ENCODE data around the gene SYNE1. TPM values are rescaled to one million over a fixed set of nuclear protein-coding genes. Genes with fewer than 3 reads are reported as not detected.
"Not testable (repeated sequence)": the region's sequence is repeated elsewhere in the genome, so short reads cannot be mapped to it uniquely, and the experiment has no call there.

The SYNE1 gene
- total RNA-seq, 1 donor from 2014 or later = 17.4 TPM

- TF ChIP-seq, protein P1, sequence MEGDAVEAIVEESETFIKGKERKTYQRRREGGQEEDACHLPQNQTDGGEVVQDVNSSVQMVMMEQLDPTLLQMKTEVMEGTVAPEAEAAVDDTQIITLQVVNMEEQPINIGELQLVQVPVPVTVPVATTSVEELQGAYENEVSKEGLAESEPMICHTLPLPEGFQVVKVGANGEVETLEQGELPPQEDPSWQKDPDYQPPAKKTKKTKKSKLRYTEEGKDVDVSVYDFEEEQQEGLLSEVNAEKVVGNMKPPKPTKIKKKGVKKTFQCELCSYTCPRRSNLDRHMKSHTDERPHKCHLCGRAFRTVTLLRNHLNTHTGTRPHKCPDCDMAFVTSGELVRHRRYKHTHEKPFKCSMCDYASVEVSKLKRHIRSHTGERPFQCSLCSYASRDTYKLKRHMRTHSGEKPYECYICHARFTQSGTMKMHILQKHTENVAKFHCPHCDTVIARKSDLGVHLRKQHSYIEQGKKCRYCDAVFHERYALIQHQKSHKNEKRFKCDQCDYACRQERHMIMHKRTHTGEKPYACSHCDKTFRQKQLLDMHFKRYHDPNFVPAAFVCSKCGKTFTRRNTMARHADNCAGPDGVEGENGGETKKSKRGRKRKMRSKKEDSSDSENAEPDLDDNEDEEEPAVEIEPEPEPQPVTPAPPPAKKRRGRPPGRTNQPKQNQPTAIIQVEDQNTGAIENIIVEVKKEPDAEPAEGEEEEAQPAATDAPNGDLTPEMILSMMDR (conservative IDR thresholded peaks at IDR 0.05; ENCODE audit: low read depth, low read length) = no peak
- H3K4me3 ChIP-seq (ENCODE audit: low read depth, low read length) = no peak overlapping the region
- no peak for DNase-seq (ENCODE audit: low read depth)
Measured at GRCh38 chr6:152078804-152079203, 558.4 kb downstream of the SYNE1 start.

DNA sequence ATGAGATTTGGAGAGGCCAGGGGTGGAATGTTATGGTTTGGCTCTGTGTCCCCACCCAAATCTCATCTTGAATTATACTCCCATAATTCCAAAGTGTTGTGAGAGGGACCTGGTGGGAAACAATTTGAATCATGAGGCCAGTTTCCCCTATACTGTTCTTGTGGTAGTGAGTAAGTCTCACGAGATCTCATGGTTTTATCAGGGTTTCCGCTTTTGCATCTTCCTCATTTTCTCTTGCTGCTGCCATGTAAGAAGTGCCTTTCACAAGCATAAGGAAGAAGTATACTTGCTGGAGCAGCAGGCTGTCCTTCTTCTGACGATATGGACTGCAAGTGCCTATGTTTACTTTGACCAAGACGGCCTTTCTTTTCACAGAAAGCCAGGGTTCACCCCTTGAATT, 559.2 kb downstream of the SYNE1 start:
- TF ChIP-seq, protein P1 (conservative IDR thresholded peaks at IDR 0.05; ENCODE audit: low read depth, low read length) = no peak
- DNase-seq (ENCODE audit: low read depth) = no peak
- H3K4me3 ChIP-seq (ENCODE audit: low read depth, low read length) = no peak overlapping the region

DNA sequence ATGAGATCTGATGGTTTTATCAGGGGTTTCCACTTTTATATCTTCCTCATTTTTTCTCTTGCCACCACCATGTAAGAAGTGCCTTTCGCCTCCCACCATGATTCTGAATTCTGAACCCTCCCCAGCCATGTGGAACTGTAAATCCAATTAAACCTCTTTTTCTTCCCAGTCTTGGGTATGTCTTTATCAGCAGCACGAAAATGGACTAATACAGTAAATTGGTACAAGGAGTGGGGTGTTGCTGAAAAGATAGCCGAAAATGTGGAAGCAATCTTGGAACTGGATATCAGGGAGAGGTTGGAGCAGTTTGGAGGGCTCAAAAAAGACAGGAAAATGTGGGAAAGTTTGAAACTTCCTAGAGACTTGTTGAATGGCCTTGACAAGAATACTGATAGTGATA, 560.9 kb downstream of the SYNE1 start:
- not testable (repeated sequence) for DNase-seq (ENCODE audit: low read depth); H3K4me3 ChIP-seq (ENCODE audit: low read depth, low read length)

GRCh38 chr6:152071843-152072242, 565.3 kb downstream of the SYNE1 start:
- H3K4me3 ChIP-seq (ENCODE audit: low read depth, low read length) = no peak overlapping the region
- DNase-seq (ENCODE audit: low read depth) = no peak
- TF ChIP-seq, protein P1 (conservative IDR thresholded peaks at IDR 0.05; ENCODE audit: low read depth, low read length) = no peak

Other genes with a start within 250 kb of the SYNE1 start
- gene MYCT1, start 60.5 kb upstream of the SYNE1 start, total RNA-seq = not detected in 2 replicates
- not detected in 2 replicates for gene VIP, start 113.4 kb upstream of the SYNE1 start, total RNA-seq

Data from epithelial cell of proximal tubule (primary cell).